RKO (cell line): ENCODE results near the gene SCYL2.
"Not testable (repeated sequence)": the region's sequence is repeated elsewhere in the genome, so short reads cannot be mapped to it uniquely, and the experiment has no call there.

Source experiments
- DNase-seq: peaks from one replicate; pipeline ENCODE4 v3.0.0-alpha.2; 2016; ENCODE audit warnings: low spot score

SCYL2 gene, protein sequence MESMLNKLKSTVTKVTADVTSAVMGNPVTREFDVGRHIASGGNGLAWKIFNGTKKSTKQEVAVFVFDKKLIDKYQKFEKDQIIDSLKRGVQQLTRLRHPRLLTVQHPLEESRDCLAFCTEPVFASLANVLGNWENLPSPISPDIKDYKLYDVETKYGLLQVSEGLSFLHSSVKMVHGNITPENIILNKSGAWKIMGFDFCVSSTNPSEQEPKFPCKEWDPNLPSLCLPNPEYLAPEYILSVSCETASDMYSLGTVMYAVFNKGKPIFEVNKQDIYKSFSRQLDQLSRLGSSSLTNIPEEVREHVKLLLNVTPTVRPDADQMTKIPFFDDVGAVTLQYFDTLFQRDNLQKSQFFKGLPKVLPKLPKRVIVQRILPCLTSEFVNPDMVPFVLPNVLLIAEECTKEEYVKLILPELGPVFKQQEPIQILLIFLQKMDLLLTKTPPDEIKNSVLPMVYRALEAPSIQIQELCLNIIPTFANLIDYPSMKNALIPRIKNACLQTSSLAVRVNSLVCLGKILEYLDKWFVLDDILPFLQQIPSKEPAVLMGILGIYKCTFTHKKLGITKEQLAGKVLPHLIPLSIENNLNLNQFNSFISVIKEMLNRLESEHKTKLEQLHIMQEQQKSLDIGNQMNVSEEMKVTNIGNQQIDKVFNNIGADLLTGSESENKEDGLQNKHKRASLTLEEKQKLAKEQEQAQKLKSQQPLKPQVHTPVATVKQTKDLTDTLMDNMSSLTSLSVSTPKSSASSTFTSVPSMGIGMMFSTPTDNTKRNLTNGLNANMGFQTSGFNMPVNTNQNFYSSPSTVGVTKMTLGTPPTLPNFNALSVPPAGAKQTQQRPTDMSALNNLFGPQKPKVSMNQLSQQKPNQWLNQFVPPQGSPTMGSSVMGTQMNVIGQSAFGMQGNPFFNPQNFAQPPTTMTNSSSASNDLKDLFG

DNA sequence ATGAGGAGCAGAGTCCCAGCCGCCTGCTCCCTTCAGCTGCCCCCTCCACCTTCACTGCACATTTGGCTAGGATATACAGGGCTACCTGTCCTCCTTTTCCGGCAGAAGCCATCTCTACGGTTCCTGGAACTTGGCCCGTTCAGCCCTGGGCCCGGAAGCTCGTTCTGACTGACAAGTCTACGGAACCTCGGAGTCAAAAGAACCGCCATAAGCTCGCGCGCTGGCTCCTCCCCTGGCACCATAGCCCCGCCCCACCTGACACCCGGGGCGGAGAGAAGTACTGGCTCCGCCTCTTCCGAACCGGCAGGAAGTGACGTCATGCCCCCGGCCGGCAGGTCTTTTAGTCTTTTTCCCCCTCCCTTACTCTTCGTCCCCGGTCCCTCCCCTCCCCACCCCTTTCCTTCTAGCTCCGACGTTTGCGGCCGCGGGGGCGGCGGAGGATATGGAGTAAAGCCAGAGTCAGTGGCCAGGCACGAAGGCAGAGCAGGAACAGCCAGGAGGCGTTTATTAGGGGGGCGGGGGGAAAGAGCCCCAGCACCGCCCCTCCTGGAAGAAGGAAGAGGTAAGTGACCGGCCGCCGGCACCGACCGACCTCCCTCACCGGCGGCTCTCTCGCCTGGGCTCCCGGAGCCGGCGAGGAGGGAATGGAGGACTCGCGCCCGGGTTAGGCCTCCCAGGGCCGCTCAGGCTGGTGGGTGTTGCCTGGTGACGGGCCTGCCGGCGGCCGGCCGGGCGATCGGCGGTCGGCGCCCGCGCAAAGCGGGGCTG, at the start of gene SCYL2, which contains the start of gene DEPDC4:
SCYL2 (plus strand) TSS at position 343 of the 768 bp plus-strand sequence. CDS start 15,794 bp downstream, outside the sequence.
DEPDC4 (minus strand) TSS at position 245 of the 768 bp plus-strand sequence; CDS start at position 242, 3 bp downstream.
- peak; percentile 96 for DNase-seq

DNA sequence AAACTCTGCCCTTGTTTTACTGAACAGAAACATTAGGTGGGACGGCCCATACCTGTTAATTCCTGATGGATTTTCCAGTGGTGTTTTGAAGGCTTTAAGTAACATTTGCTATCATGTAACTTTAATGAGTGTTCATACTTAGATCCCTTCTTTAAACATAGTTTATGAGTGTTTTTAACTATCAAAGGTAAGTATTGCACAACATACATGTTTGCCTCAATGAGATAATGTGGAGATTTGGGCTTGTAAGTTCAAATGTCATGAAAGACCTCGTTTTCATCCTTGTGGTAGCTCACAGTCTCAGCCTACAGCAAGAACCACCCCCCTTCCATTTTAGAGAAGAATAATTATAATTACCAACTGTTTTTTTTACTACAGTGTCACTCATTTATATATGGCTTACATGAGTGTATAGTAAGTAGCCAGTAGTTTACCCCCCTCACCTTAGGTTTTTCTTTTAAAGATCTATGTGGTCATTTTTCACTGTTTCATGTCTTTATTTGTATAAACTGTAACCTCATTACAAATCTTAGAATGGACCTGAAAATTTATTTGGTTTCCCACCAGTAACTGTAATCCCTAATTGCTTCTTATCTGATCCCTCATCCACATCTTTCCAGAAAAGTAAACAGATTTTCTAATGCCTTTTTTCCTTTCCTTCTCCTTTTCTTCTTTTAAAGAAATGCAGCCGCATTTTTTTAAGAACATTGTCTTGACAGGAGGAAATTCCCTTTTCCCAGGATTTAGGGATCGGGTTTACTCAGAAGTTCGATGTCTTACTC, 47.5 kb upstream of the SCYL2 start:
- no peak for DNase-seq

DNA sequence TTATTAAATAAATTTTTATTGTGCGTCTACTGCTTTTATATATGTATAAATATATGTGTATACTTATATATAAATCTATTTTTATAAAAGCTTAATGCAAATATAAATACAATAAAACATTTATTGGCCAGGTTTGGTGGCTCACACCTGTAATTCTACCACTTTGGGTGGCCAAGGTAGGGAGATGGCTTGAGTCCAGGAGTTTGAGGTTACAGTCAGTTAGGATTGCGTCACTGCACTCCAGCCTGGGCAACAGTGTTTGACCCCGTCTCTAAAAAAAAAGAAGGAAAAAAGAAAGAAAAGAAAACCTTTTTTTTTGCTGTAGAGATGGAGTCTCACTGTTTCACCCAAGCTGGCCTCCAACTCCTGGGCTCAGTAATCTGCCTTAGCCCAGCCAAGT, 45.5 kb upstream of the SCYL2 start:
- DNase-seq: no peak

DNA sequence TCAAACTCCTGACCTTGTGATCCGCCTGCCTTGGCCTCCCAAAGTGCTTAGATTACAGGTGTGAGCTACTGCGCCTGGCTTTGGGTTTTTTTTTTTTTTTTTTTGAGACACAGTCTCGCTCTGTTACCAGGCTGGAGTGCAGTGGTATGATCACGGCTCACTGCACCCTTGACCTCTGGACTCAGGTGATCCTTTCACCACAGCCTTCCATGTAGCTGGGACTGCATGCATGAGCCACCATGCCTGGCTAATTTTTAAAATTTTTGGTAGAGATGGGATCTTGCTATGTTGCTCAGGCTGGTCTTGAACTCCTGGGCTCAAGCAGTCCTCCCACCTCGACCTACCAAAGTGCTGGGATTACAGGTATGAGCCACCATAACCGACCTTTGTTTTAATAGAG, 44.8 kb upstream of the SCYL2 start:
- not testable (repeated sequence) for DNase-seq

DNA sequence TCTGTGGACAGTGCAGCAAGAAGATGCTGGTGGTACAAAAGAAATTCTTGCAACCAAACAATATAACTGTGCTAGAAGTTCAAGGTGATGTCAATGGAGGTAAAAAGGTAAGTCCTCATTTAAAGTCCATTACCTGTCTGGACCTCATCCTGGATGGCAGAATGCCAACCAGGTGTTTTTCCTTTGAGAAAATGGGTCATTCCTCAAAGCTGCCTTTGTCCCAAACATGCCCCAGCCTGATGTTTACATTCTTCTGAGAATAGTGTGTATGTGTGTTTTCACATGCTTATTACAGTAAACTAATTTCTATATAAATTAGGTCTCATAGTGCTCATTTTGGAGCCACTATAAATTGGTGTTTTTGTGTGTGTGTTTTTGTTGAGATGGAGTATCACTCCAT, 41.5 kb upstream of the SCYL2 start:
- no peak for DNase-seq

DNA sequence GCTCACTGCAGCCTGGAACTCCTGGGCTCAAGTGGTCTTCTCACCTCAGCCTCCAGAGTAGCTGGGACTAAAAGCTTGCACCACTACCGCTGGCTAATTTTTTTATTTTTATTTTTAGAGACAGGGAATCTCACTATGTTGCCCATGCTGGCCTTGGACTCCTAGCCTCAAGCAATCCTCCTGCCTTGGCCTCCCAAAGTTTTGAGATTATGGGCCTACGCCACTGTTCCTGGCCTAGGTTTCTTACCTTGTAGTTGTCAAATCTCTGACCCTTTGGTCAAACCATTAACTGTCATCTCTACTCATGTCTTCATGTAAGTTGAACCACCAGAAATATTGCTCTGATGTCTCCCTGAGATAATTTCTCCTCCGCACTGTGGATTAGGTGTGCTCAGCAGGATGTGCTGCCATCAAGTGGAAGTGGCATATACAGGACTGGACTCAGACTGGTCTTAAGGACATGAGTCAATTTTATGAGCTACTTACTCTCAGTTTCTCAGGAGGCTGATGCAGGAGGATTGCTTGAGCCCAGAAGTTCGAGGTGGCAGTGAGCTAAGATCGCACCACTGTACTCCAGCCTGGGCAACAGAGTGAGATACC, 37.8 kb upstream of the SCYL2 start:
- peak; percentile 70 for DNase-seq

DNA sequence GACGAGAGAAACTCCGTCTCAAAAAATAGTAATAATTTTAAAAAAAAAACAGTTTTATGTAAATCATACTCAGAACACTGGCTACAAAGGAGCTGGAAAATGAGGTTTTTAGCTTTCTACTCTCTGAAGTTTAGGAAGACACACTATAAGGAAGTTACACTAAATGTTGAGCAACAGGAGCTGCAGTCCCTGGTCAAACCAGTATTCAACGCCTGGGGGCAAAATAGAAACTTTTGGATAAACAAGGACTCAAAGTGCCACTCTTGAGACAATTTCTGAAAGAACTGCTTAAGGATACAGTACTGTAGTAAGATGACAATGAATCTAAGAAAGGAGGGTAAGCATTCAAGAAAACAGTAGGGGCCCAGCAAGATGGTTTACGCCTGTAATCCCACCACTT, 37.1 kb upstream of the SCYL2 start:
- no peak for DNase-seq

DNA sequence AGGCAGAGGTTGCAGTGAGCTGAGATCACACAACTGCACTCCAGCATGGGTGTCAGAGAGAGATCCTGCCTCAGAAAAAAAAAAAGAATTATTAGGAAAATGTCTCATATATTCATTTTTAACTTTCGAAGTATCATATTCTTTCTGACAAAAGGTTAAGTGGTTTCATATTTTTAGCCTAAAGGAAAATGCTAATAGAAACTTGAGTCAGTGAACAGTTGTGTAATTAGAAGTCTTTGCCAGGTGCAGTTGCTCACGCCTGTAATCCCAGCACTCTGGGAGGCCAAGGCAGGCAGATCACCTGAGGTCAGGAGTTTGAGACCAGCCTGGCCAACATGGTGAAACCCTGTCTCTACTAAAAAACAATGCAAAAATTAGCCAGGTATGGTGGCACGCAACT, 35.1 kb upstream of the SCYL2 start:
- DNase-seq: not testable (repeated sequence)

DNA sequence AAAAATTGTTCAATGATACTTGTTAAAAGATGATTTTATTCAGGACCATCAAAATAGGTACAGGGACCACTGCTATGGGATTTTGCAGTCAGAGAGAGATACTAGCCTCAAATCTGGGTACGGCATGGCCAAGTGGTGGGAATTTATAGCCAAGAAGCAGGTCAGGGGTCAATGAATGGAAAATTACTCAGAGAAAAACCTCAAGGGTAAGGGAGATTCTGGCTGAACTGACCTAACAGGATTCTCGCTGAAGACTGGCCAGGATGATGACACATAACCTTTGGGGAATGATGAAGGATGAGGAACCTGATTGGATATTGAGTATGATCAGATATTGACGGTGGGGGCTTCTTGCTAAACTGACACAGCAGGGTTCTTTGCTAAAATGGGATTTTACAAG, 32.8 kb upstream of the SCYL2 start:
- DNase-seq: no peak

DNA sequence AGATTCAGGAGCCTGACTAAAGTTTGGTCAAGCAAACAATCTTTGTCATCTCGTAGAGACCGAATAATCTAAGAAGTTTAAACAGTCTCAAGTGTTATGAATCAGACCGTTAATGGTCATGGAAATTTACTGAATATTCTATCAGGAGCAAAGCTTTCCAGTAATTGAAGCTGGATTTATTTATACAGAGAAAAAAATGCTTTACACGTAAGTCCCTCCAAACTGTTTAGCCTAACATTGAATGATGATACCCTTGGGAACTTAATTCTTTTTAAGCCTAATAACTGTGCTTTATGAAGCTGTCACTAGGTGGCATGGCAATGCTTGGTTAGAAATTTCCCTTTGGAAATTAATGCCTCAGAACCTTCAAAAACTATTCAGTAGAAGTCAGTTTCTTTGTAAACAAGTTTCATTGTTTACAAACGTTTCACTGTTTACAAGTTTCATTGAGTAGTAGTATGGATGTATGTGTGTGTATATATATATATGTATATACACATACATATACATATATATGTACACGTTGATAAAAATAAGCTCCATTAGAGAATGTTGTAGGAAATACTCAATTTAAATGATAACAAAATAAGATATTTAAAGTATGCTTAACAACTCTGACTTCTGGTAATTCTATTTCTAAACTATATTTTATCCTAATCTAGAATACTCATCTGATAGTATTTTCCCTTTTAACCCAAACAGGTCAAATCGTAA, 32.2 kb upstream of the SCYL2 start:
- DNase-seq: peak; percentile 56

DNA sequence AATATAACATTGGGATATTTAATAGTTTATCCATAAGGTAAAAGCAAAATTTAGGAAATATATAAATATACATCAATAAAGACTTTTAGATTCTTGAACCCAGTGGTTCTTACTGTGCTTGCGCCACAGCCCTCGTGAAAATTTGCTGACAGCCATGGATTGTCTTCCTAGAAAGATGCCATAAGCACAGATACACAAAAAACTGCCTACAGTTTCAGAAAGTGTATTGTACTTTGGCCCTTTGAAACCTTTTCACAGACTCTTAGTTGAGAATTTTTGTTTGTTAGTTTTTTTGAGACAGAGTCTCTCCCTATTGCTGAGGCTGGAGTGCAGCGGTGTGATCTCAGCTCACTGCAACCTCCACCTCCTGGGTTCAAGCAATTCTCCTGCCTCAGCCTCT, 28.2 kb upstream of the SCYL2 start:
- no peak for DNase-seq

DNA sequence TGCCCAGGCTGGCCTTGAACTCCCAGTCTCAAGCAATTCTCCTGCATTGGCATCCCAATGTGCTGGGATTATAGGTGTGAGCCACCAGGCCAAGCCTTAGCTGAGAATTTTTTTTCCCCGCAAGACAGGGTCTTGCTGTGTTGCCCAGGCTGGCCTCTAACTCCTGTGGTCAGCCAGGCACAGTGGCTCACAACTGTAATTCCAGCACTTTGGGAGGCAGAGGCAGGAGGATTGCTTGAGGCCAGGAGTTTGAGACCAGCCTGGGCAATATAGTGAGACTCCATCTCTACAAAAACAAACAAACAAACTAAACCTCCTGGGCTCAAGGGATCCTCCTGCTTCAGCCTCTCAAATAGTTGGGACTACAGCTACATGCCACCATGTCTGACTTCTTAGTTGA, 27.4 kb upstream of the SCYL2 start:
- DNase-seq: no peak

DNA sequence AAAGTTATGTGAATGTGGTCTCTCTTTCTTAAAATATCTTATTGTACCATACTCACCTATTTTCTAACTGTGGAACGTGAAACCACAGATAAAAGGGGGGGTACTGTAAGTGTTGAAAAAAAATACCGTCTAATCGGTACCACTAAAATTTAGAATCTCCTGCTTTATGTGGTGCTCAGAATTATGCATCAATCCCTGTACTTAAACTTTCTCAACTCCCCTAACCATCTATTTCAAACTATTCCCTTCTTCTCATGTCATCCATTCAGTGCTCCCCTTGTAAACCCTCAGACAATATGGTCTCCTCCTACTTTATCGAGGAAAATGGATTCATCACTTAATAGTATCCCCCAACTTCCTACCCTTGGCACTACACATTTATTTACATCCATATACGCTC, 23.8 kb upstream of the SCYL2 start:
- DNase-seq: no peak

DNA sequence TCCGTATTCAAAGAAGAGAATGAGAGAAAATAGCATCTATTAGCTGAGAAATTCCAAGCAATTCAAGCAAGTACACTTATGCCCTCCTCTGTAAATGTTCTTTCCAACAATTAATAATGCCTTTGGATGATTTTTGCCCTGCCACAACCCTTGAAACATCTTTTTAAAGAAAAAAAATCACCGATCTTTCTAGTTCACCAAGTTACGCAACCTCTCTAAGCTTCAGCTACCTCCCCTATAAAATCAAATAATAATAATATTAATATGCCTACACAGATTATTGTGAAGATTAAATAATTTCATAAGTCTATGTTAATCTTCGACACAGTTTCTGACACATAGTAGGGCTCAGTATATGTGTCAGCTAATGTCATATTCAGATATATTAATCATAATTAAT, 19.2 kb upstream of the SCYL2 start:
- DNase-seq: no peak

DNA sequence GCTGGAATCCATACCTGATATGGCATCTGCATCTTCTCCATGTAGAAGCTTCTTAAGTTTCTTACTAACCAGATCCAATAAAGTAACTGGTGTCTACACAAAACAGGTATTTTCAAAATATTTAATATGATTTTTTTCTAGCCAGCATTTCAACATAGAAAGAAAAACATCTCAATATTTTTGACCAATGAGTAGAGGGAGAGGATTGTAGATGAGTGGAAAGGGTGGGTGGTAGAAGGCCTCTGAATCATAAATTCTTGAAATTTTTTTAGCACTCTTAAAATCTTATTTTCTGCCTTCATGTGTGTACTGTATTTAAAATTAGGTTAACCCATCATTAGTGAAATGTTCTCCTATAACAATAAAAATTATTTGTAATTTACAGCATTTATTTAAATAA, 18.1 kb upstream of the SCYL2 start:
- no peak for DNase-seq

DNA sequence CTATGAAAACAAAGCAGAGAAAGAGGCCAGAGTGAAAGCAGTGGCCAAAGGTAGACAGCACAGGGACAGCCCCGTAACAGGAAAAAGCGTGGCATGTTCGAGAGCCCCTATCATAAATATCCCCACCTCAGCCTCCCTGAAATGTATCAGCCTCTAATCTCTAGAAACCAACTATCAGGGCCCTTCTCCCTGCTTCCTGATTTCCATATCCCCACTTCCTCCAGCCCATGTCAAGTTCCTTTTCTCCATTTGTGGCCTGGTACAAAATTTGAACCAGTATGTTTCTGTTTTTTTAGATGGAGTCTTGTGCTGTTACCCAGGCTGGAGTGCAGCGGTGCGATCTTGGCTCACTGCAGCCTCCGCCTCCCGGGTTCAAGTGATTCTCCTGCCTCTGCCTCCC, 17.0 kb upstream of the SCYL2 start:
- no peak for DNase-seq

DNA sequence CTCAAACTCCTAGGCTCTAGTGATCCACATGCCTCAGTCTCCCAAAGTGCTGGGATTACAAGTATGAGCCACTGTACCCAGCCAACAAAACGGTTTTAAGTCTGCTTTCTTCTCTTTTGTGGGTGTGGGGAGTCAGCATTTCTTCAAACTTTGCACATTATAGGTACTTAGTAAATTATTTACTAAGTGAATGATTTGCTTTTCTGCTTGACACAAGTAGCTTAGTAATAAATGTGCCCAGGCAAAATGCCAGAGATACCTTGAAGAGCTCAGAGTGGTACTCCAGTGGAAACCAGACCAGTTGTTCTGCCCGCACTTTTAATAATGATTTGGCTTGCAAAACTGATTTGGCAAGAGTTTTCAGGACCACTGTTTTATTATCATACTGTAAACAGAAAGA, 15.1 kb upstream of the SCYL2 start:
- no peak for DNase-seq

DNA sequence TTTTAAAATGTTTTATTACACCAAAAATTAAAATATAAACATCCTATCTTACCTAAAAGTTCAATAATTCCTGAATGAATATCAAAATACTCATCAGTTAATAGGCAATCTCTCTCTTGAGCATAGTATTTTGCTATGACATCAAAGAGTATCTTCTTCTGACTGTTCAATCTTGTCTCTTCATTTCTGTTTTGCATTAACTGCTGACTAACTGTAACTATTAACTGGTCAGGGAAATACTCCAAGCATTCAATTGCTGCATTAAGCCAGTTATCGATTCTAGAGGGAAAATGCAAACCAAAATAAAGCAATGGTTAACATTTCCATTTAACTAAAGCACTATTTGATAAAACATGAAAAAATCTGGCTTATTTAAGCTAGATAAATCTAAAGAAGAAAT, 13.5 kb upstream of the SCYL2 start:
- DNase-seq: no peak

DNA sequence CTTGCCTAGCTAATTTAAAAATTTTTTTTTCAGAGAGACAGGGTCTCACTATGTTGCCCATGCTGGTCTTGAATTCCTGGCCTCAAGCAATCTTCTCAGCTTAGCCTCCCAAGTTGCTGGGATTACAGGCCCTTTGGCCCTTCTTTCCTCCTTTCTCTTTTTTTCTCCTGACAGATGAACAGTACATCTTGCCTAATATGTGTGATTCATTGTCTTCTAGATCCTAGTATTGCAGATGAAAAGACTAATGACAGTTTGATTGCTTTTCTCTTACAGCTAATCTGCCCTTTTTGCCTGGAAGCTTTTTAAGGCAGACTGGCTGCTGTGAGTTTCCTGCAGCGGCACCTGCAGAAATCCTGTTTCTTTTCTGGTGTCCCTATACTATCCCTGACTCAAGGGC, 12.1 kb upstream of the SCYL2 start:
- DNase-seq: no peak

DNA sequence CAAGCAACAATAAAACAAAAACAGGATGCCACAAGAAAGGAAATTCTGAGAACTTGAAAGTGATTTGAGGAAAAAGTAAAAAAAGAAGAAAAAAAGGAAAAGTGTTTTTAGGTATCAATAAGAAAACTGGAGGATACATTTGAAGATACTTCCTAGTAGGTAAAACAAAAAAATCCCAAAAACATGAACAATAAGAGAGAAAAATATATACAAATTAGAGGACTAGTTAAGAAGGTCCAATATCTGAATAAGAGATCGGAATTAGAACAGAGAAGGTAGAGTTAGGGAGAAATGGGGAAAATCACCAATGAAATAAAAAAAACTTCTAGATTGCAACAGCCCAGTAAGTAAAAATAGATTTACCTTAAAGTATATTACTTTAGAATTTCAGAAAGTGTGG, 8.8 kb upstream of the SCYL2 start:
- DNase-seq: no peak
